HCT116 (cell line): Measurements from ENCODE around the gene COTL1.

ENCODE experiments used
- CEBPB ChIP-seq: IDR thresholded peaks from 2 replicates; pipeline ENCODE4 v1.6.1; 2012; ENCODE audit warnings: low read depth
- CTCF ChIP-seq, 3 experiments: fragments of 200-600 bp in 1 of 3; sonication (generic) in 1 of 3; IDR thresholded peaks in 2 of 3; conservative IDR thresholded peaks in 1 of 3; 2 replicates each; pipeline ENCODE4 v1.5.1; 2012 to 2017; ENCODE audit warnings: low read depth in 2 of 3, low read length in 2 of 3, antibody characterized with exemption in 1 of 3, borderline replicate concordance in 1 of 3, control low read depth in 1 of 3, mild to moderate bottlenecking in 1 of 3, mixed read lengths in 1 of 3, mixed run types in 1 of 3, moderate library complexity in 1 of 3; ENCODE audit not compliant: insufficient read depth in 1 of 3
- EGR1 ChIP-seq: IDR thresholded peaks from 2 replicates; pipeline ENCODE4 v1.6.1; 2012; ENCODE audit warnings: low read depth
- EZH2phosphoT487 ChIP-seq: fragments of 200-600 bp; IDR thresholded peaks from 2 replicates; pipeline ENCODE4 v1.6.1; 2018; ENCODE audit warnings: antibody characterized with exemption, borderline replicate concordance
- JUND ChIP-seq: IDR thresholded peaks from 2 replicates; pipeline ENCODE4 v1.6.1; 2012
- MAX ChIP-seq: IDR thresholded peaks from 2 replicates; pipeline ENCODE4 v1.6.1; 2012
- POLR2A ChIP-seq: IDR thresholded peaks from 2 replicates; pipeline ENCODE4 v1.7.0; 2011; ENCODE audit warnings: borderline replicate concordance; ENCODE audit not compliant: insufficient read depth, insufficient read length; ENCODE audit errors: extremely low read depth
- POLR2AphosphoS5 ChIP-seq: IDR thresholded peaks from 2 replicates; pipeline ENCODE4 v1.6.1; 2011; ENCODE audit warnings: mild to moderate bottlenecking, low read depth, low read length, moderate library complexity
- RAD21 ChIP-seq: IDR thresholded peaks from 2 replicates; pipeline ENCODE4 v1.6.1; 2012; ENCODE audit warnings: low read depth, mild to moderate bottlenecking
- REST ChIP-seq: IDR thresholded peaks from 2 replicates; pipeline ENCODE4 v1.6.1; 2012; ENCODE audit warnings: low read depth
- TCF7L2 ChIP-seq: IDR thresholded peaks from 2 replicates; pipeline ENCODE4 v1.7.0; 2011; ENCODE audit warnings: borderline replicate concordance, inconsistent platforms; ENCODE audit not compliant: insufficient read depth, insufficient read length; ENCODE audit errors: extremely low read depth
- ZNF274 ChIP-seq: fragments of 200-500 bp; sonication (Bioruptor generic); IDR thresholded peaks from 2 replicates; pipeline ENCODE4 v1.6.1; 2014; ENCODE audit warnings: mild to moderate bottlenecking, low read depth, low read length, inconsistent platforms

- TF ChIP-seq CTCF (IDR thresholded peaks at IDR 0.05 in 2 of 3, conservative IDR thresholded peaks at IDR 0.05 in 1 of 3; ENCODE audit: borderline replicate concordance in 1 of 3, insufficient read depth in 1 of 3, low read depth in 2 of 3, low read length in 2 of 3) (no peak), CEBPB (no peak), EZH2phosphoT487 (no peak), ZNF274 (no peak), REST (no peak), POLR2AphosphoS5 (no peak), POLR2A (no peak), RAD21 (no peak), JUND (no peak), MAX (no peak), EGR1 (no peak), TCF7L2 (no peak)
These were observed 38.8 kb upstream of the COTL1 start for GRCh38 chr16:84656649-84657048.
